Ascending aorta (tissue), 2 donors: ENCODE measurements around the gene PAFAH1B1. TPM values are rescaled to one million over a fixed set of nuclear protein-coding genes. Genes with fewer than 3 reads are reported as not detected.

Source experiments
- DNase-seq, 2 donors: peaks; one replicate each; pipeline ENCODE4 v3.0.0-alpha.2; 2019; ENCODE audit warnings: low spot score in 2 of 2
- H3K27ac ChIP-seq, 2 donors: fragments of 200-600 bp; sonication (generic); one replicate each; pipeline ENCODE4 v1.5.1; 2016 to 2017; ENCODE audit warnings: mild to moderate bottlenecking in 1 of 2
- H3K27me3 ChIP-seq: fragments of 200-600 bp; sonication (generic); one replicate; pipeline ENCODE4 v1.5.1; 2017
- H3K36me3 ChIP-seq, 2 donors: fragments of 200-600 bp; sonication (generic); one replicate each; pipeline ENCODE4 v1.5.1; 2016
- H3K4me1 ChIP-seq, 2 donors: fragments of 200-600 bp; sonication (generic); one replicate each; pipeline ENCODE4 v1.5.1; 2016 to 2017; ENCODE audit warnings: mild to moderate bottlenecking in 1 of 2
- H3K4me3 ChIP-seq, 2 donors: fragments of 200-600 bp; sonication (generic); one replicate each; pipeline ENCODE4 v1.5.1; 2016 to 2017; ENCODE audit warnings: mild to moderate bottlenecking in 1 of 2
- H3K9me3 ChIP-seq, 2 donors: fragments of 200-600 bp; sonication (generic); one replicate each; pipeline ENCODE4 v1.5.1; 2016
- intact Hi-C: fragments of 100-400 bp; cut with DNase I; formaldehyde crosslinking; loops from one replicate; pipeline ENCODE4 v1.15.1; 2023
- total RNA-seq: library from RNA; depleted of rRNA; stranded (reverse); fragments of >200 nt; gene quantifications from one replicate; pipeline ENCODE4 v1.1.0, GENCODE V29; 2016
- TF ChIP-seq, protein P1 (sequence below), 3 experiments: fragments of 200-600 bp in 2 of 3; fragments of 450-650 bp in 1 of 3; sonication (generic) in 2 of 3; IDR thresholded peaks; one replicate each; pipeline ENCODE4 v1.5.1; 2016 to 2019; ENCODE audit warnings: antibody characterized with exemption in 3 of 3, mild to moderate bottlenecking in 1 of 3, moderate library complexity in 1 of 3

PAFAH1B1 gene
- total RNA-seq, 1 donor from 2014 or later, result 29.6 TPM

DNA sequence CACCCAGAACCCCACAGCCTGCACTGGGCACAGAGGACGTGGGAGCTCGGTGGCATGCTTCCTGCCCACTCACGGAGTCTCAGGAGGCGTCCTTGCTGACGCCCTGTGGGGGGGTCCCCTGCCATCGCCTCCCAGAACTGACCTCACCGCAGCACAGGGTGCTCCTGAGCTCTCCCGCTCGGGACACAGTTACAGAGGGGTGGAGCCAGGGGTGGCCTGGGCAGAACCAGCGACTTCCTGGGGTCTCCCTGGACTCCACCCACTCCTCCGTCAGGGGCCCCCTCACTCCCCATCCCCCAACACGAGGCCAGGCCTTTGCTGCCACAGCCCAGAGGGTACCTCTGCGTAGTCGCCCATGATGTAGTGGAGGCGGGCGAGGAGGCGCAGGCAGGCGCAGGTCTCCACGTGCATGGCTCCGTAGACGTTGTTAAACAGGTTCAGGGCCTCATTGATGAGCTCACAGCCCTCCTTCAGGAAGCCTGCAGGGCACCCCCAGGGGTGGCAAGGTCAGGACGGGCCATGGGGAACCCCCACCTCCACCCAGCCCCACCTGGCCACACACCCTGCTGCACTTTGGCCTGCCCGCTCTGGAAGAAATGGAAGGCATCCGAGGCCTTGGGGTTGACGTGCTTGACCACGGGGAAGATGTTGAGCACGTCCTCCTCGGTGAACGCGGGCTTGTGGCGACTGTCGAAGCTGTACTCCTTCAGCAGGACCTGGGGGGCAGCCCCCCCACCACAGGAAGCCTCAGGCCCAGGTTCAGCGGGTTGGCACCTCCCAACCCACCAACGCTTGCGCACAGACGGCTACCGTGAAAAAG, 100.3 kb downstream of the PAFAH1B1 start:
- Histone ChIP-seq H3K27ac (no peak overlapping the region), H3K27me3 (no peaks in the 10 kb centered on the region), H3K36me3 (peaks cover 70 to 81% of the 10 kb centered on the region in 2 donors), H3K9me3 (no peaks in the 10 kb centered on the region), H3K4me1 (no peaks in the 10 kb centered on the region), H3K4me3 (no peak overlapping the region)
- intact Hi-C loops, result no loop called here
- TF ChIP-seq, protein P1, sequence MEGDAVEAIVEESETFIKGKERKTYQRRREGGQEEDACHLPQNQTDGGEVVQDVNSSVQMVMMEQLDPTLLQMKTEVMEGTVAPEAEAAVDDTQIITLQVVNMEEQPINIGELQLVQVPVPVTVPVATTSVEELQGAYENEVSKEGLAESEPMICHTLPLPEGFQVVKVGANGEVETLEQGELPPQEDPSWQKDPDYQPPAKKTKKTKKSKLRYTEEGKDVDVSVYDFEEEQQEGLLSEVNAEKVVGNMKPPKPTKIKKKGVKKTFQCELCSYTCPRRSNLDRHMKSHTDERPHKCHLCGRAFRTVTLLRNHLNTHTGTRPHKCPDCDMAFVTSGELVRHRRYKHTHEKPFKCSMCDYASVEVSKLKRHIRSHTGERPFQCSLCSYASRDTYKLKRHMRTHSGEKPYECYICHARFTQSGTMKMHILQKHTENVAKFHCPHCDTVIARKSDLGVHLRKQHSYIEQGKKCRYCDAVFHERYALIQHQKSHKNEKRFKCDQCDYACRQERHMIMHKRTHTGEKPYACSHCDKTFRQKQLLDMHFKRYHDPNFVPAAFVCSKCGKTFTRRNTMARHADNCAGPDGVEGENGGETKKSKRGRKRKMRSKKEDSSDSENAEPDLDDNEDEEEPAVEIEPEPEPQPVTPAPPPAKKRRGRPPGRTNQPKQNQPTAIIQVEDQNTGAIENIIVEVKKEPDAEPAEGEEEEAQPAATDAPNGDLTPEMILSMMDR (IDR thresholded peaks at IDR 0.05), result no peak
- peak in 1 of 2 donors; percentile 59 for DNase-seq

DNA sequence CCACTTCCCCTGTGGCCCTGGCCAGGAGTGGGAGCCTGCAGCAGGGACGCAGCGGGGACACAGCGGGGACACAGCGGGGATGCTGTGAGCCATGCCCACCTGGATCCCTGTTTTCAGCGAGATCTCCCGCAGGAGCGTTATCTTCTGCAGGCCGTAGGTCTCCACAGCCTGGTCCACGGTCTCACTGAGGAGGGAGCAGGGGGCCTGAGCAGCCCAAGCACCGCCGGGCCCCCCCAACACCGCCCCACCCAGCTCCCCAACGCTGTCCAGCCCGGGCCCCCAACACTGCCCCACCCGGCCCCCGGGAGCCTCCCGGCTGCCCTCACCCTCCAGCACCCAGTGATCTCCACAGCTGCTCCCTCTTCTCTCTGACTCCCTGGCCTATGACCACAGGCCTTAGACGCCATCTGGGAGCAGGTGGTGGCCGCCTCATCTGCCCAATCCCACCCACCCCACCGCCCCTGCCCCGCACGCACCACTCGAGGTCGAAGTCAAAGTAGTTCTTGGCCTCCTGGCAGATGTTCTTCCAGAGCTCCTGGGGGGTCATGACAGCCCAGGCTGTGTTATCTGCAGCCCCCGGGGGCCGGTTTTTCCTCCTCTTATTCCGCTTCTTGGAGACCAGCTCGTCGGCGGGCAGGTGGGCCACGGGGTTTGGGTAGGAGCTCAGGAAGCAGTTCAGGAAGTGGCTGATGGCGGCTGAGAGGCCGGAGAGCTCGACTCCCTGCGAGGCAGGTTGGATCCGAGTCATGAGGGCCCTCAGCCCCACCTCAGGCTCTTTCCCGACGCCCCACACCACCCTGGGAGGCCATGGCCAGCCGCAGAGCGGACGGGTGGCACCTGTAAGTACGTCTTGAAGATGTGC, 101.2 kb downstream of the PAFAH1B1 start:
- Histone ChIP-seq H3K4me1 (no peaks in the 10 kb centered on the region), H3K27ac (no peak overlapping the region), H3K4me3 (no peak overlapping the region), H3K9me3 (no peaks in the 10 kb centered on the region), H3K36me3 (peaks cover 73 to 90% of the 10 kb centered on the region in 2 donors), H3K27me3 (no peaks in the 10 kb centered on the region)
- peak in 1 of 2 donors; percentile 5 for DNase-seq
- intact Hi-C loops, result no loop called here
- TF ChIP-seq, protein P1 (IDR thresholded peaks at IDR 0.05), result no peak

DNA sequence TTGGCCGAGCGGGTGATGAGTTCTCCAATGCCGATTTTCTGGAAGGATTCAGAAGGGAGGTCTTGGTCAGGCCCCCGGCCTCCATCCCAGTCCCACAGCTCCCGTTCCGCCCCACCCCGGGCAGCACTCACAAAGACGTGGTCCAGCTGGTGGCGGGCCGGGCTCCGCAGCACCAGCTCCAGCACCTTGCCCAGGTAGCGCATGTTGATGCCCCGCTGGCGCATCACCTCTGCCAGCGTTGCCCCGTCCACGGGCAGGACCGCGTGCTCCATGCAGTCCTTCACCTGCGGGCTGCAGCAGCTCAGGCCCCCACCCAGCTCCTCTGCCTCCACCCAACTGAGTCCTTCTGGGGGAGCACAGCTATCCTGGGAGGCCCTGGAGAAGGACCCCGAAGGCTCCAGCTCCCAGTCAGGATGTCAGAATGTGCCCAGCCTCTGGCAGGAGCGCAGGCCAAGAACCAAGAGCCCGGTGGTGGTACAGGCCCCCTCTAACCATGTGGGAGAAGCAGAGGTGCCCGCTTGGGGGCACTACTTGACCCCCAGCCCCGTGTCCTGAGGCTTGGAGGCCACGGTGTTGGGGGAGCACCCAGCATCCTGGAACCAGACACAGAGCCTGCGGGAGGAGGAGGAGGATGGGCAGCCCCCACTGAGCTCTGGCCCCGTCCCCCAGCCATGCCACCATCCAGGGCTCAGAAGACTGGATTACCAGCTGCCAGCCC, 101.9 kb downstream of the PAFAH1B1 start:
- Histone ChIP-seq H3K27me3 (no peaks in the 10 kb centered on the region), H3K27ac (no peak overlapping the region), H3K36me3 (peaks cover 78 to 96% of the 10 kb centered on the region in 2 donors), H3K4me1 (no peaks in the 10 kb centered on the region), H3K4me3 (no peak overlapping the region), H3K9me3 (no peaks in the 10 kb centered on the region)
- TF ChIP-seq, protein P1 (IDR thresholded peaks at IDR 0.05), result no peak
- DNase-seq, result peak; percentile 5 to 59
- intact Hi-C loops, result no loop called here

DNA sequence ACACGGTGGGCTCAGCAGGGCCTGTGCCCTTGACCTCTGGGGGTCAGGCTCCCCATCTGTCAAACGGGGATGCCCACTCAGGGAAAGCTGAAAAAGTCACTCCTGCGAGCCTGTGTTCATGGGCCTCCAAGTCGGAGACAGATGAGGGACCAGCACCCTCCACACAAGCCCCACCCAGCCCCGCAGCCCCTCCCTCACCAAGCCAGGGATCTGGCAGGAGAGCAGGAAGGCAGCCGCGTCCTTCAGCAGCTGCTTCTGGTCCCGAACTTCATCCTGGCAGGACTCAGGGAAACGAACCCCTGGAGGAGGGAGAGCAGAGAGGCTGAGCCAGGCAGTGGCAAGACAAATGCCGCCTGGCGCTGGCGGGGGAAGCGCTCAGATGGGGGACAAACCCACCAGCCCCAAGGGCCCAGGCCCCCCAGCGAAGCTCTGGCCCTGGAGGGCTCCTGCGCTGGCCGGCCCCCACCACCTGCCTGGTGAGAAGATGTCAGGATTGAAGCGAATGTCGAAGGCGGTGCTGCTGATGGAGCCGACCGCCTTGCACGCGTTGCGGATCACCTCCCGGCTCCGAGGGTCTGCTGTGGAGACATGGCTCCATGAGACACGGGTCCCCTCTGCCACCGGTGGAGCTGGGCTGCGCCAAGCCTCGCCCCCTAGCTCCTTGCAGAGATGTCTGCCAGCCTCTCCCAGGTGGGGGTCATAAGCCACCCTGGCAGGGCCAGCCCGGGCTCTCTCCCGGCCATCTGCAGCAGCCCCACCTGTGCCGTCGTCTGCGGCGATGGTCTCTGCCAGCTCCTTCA, 102.7 kb downstream of the PAFAH1B1 start:
- peaks cover 82 to 96% of the 10 kb centered on the region in 2 donors for H3K36me3 ChIP-seq
- intact Hi-C loops, result no loop called here
- no peak overlapping the region for H3K27ac ChIP-seq
- no peak overlapping the region for H3K4me3 ChIP-seq
- H3K27me3 ChIP-seq, result no peaks in the 10 kb centered on the region
- DNase-seq, result peak; percentile 4 to 60
- H3K4me1 ChIP-seq, result no peaks in the 10 kb centered on the region
- no peaks in the 10 kb centered on the region for H3K9me3 ChIP-seq
- TF ChIP-seq, protein P1 (IDR thresholded peaks at IDR 0.05), result no peak
